ENCODE results near the gene ACTL7B.
"Not testable (repeated sequence)": the region's sequence is repeated elsewhere in the genome, so short reads cannot be mapped to it uniquely, and the experiment has no call there.

Gene ACTL7B

DNA sequence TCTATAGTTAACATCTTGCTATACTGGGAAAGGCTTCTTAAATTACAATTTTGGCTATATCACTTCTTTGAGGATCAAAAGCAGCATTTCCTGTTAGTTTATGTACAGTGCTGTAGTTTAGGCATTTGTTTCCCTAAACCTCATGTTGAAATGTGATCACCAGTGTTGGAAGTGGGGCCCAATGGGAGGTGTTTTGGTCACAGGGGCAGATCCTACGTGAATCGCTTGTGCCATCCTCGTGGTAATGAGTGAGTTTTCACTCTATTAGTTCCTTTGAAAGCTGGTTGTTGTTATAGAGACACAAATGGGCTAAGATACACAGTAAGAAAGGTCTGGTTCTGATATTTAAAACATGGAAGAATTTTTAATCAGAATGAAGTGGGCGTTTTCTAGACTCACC lies 12.0 kb upstream of the ACTL7B start:
- DNase-seq, result no peak

DNA sequence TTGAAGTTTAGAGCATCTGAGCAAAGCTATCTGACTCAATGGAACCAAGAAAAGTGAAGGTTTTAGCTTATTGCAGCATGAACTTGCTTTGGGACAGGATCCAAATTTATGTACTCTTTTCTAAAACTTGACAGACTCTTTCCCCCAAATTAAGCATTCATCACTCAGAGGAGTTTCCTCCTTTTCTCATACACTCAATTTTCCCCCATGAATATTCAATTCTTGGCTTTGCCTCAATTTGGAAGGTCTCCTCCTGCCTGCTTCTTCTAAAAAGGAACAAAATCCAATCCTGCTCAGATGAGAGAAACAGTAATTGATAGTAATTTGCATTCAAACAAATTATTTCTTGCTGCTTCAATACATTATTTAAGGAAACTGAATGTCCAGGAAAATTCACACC lies 11.3 kb upstream of the ACTL7B start:
- DNase-seq, result no peak

DNA sequence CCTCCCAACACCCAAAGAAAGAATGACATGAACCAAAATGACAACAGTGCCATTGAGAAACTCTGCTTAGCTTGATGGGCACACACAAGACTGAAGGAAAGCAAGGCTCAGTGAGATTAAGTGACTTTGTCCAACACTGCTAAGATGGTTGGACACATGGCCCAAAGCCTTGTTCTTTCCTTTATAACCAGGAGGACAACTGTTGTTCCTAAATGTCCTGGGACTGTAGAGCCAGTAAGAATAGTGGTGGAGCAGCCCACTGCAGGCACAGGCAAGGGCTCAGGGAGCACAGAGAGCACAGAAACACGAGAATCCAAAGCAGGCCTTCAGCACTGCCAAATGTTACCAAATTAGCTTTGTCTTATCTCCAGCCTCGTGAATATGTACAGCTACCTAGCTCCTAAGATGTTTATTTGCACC lies 10.2 kb upstream of the ACTL7B start:
- DNase-seq, result no peak

DNA sequence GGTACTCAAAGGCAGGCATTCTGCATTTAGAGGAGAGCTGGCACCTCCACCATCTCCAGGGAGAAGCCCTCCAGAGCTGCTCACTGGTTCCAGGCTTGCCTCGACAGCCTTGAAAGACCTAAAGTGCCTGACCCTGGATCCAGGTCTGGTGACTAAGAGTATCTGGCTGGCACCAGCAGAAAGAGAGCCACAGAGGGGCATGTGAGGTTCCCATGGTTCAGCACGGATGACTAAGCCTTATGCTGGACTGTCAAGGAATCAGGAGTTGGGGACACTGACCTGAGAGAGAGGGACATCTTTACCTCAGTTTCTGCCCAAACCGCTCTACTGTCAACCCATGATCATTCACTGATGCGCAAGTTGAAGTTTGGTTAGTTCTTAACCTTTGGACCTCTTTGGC lies 9.3 kb upstream of the ACTL7B start:
- no peak for DNase-seq

DNA sequence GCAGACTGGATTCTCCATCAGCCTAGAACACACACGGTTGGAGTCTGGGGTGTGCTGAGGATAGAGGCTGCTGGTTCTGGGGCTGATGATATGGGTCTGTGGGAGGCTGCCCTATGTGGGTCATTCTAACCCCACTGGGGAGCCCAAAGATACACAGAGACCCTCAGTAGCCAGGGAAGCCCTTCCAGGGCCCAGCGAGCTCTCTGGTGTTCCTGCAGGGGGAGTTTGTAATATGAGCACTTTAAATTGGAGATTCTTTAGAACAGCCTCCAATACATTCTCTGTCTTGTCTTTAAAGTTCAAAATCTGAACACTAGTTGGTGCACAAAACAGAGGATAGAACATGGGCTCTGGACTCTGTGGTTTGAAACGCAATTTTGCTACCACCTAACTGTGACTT lies 8.7 kb upstream of the ACTL7B start:
- DNase-seq, result no peak

DNA sequence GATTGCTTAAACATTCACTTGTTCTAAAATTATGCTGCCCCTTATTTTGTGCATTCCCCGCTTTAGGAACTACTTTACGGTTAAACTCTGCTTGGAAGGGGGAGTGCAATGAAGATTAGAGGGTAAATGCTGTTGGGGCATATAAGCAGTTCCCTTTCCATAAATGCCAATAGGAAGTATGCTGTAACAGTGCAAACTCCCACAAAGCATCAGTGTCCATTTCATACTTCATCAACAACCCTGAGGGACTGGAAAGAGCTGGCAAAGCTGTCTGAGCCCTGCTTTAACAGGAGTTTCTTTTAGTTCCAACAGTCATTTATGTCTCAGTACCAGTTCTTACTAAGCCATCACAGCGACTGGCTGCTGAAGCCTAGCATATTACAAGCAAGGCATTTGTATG lies 8.1 kb upstream of the ACTL7B start:
- DNase-seq, result no peak

DNA sequence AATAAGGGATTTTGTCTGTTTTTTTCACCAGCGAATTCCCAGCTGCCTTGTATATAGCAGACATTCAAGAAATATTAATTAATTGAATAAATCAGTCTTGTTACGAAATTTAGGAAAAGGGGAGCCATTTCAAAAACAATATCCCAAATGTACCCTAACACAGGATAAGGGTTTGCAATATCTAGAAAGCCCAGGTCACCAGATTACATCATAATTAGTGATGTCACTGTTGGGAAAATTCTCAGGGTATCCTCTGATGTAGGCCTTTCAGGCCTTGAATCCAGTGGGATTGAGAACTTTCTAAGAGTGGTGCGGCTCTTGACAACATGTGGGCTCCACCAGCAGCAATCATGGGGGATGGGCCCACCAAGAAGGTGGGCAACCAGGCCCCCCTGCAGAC lies 6.2 kb upstream of the ACTL7B start, which contains the start of gene ACTL7A:
ACTL7A (plus strand) TSS at position 270 of the 400 bp plus-strand sequence; CDS start at position 327, 57 bp downstream.
- no peak for DNase-seq

DNA sequence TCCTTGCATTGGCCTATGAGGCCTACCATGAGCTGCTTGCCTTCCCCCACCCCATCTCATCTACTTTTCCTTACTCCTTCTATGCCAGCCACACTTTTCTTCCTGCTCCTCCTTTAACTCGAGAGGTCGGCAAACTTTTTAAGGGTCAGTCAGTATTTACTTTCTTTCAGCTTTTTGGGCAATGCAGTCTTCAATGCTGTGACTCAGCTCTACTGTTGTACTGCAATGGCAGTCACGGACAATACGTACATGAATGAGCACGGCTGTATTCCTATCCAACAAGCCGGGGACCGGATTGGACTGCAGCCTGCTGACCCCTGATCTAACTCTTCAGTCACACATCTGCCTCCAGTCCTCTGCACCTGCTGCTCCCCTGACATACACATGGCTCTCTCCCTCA lies 5.7 kb upstream of the ACTL7B start:
- no peak for DNase-seq

DNA sequence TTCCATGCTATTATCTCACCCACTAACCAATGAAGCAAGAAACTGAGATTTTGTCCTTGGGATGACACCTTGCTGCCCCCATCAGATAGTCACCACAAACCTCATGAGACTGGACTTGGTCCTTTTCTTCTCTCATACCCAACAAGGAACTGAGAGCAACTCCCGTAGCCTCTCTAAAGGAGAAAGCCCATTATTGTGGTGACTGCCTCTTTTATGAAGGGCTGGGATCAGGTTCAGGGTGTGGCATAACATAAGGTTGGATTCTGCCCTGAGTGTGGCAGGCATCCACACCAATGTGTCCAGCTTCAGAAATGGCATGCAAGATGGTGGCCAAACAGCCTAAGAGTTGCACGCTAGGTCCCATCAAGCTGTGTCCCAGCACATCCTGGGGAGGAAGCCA lies 5.0 kb upstream of the ACTL7B start:
- DNase-seq, result no peak

DNA sequence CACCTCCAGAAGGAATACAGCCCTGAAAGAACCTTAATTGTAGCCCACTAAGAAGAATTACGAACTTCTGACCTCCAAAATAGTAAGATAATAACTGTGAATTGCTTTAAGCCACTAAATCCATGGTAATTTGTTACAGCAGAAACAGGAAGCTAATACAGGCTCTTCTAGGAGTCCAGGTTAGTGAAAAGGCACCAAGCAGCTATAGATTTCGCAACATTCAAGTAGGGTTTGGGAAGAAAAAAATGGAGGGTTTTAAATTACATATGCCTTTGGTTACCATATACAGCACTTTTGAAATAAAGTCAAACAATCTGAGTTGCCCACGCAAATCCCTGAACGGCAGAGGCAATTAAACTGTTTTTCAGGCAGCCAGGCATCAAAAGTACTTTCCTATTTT lies 4.6 kb upstream of the ACTL7B start:
- DNase-seq, result no peak

DNA sequence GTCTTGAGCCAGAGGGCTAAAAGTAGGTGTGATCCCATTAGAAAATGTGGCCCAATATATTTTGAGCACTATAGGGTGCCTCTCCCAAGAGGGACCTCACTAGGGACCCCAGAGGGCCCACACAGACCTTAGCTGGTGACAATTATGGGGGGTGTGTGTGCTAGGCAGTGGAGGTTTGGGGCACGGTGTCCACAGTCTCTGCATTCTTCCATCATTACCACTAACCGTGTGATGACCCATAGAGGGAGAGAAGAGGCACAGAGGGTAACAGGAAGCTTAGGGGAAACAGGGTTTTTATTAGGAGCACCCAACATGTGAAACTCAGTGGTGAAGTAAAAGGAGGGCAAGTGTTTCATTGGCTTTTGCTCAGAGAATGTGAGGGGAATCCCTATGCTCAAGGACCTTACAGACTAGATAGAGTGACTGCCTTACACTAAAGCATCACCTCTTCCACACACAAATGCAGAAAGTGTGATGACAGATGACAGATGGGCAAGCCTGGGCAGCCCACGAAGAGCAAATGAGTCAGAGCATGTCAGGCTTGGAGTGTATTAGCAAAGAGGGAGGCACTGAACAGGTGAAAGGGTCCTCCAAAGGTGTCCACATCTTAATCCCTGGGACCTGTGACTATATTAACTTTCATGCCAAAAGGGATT lies 3.8 kb upstream of the ACTL7B start:
- DNase-seq, result no peak

DNA sequence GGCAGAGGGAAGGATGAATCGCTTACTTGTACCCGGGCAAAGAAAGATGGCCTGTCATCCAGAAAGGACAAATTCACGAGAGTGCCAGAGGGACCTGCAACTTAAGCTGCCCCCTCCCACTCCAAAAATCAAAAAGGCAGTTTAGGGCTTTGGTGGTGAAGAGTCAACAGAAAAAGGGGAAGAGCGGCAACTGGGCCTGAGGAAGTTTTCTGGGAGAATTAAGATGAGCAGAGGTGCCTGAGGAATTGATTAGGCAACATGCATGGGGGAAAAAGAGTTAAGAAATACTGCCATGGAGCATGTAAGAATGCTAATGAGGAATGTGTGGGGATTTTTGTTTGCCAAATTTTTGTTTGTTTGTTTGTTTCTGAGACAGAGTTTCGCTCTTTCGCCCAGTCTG lies 1.8 kb upstream of the ACTL7B start:
- no peak for DNase-seq

DNA sequence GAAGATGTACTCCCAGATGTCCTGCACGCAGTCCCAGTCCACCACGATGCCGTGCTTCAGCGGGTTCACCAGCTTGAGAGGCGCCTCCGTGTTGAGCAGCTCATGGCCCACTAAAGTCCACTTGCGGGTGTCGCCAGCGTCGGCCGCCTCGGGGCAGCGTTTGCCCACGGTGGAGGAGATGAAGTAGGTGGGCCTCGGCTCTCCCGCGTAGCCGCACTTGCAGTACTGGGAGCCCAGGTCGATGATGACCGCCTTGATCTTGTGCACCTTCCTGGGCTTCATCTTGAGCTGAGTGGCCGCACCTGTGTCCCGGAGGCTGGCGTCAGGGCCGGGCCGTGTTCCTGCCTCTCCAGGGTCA lies 278 bp downstream of the ACTL7B start:
- DNase-seq, result no peak

DNA sequence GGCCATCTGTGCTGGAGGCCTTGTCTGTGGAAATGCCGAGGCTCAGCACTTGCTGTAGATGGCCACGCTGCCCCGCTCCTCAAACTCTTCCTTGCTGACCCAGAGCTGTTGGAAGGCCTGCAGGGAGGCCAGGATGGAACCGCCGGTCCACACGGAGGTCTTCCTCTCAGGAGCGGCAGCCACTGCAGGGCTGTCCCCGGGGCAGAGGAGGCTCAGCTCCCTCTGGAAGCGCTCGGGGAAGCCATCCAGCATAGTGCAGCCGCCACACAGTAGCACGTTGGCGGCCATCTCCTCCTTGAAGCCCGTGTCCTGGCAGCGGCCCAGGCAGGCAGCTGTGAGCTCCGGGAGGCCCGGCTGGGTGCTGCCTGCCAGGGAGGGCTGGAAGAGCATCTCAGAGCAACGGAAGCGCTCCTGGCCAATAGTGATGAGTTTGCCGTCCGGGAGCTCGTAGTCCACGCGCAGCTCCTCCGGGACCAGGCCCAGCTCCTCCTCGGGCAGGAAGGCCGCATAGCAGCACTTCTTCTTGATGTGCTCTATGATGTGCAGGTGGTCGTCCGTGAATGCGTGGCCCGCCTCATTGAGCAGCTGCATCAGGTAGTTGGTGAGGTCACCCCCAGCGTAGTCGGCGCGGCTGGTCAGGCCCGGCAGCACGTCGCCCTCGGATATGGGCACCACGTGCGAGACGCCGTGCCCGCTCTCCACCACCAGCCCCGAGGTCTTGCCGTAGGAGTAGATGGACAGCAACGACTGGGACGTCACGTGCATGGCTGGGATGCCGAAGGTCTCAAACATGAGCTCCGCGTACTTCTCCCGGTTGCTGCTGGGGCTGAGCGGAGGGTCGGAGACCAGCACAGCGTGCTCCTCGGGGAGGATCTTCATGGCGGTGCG lies 901 bp downstream of the ACTL7B start:
- no peak for DNase-seq

DNA sequence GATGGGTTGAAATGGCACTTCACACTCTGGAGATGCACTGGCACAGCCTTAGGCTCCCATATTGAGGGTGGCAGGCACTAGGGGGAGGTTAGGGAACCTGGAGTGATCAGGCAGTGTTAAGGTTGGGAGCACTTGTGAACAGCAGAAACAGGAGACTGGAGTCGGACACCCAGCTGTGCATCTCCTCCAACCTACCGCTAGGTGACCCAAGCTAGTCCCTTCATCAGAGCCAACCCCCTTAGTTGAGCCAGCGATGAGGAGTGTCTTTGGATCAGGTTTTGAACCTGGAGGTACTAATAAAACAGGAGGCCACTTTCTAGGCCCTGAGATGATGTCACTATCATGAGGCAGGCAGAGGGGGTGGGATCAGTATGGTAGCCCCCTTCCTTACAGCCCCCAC lies 1.7 kb downstream of the ACTL7B start:
- no peak for DNase-seq

DNA sequence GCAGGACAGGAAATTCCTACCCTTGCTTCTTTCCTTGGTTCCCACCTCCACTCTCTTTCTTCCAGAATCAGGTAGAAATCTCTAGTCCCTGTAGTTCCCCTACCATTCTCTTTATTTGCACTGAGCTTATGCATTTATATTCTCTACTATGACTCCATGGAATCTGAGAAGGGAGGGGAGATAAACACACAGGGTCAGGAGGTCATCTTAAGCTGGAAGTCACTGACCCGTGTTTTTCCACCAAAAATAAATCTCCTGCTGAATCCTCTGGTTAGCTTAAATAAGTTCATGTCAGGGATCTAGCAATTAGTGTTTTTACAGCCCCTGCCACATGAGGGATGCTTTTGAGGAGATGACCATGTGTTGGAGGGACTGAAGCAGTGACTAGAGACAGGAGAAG lies 3.7 kb downstream of the ACTL7B start:
- DNase-seq, result no peak

DNA sequence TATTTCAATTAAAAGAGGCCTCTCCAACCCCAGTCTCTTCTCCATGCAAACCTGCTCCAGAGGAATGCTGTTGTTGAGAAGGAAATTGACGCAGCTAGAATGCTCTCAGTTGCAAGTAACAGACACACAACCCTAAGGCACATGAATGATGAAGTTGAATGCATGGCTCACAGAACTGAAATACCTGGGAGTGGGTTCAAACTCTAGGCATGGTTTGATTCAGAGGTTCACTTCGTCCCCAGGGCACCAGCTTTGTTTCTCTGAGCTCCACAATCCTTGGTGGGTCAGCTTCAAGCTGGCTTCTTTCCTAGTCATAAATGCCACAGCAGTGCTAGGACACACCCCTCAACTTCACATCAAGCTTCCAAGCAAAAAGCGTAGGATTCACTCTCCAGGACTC lies 4.6 kb downstream of the ACTL7B start:
- no peak for DNase-seq

DNA sequence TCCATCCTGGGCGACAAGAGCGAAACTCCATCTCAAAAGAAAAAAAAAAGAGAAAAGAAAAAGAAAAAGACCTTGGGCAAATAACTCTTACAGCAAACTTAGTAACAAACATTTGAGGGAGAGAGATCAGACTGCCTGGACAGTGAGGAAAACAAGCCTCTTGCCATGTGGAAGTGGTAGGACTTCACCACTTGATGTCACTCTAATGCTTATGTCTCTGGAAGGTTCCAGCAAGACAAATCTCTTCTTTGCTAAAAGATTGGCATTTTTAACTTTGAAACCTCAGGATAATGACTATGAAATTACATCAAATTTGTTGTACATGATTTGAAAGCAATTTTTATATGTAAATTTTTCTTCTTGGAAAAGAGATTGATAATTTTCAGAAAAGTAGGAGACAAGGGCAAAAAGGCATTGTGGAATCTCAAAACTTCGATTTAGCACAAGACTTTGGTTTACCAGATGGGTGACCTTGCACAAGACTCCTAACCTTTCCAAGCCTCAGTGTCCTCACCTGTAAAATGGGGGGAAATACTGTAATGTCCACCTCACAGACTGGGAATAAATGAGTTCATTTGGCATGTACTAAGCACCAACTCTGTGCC lies 5.4 kb downstream of the ACTL7B start:
- no peak for DNase-seq

DNA sequence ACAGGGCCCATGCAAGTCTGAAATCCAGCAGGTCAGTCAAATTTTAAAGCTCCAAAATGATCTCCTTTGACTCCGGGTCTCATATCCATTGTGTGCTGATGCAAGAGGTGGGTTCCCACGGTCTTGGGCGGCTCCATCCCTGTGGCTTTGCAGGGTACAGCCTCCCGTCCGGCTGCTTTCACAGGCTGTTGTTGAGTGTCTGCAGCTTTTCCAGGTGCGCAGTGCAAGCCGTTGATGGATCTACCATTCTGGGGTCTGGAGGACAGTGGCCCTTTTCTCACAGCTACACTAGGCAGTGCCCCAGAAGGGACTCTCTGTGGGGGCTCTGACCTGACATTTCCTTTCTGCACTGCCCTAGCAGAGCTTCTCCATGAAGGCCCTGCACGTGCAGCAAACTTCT lies 7.5 kb downstream of the ACTL7B start:
- not testable (repeated sequence) for DNase-seq

DNA sequence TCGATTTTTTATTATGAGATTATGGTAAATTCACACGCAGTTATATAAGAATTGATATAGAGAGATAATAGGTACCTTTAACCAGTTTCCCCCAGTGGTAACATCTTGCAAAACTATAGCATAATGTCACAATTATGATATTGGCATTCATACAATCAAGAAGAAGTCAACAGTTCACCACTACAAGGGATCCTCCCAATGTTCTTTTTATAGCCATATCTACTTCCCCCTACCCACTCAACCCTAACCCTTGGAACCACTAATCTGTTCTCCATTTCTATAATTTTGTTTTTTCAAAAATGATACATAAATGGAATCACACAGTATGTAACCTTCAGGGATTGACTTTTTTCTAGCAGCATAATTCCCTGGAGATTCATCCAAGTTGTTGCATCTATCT lies 9.8 kb downstream of the ACTL7B start:
- DNase-seq, result no peak

DNA sequence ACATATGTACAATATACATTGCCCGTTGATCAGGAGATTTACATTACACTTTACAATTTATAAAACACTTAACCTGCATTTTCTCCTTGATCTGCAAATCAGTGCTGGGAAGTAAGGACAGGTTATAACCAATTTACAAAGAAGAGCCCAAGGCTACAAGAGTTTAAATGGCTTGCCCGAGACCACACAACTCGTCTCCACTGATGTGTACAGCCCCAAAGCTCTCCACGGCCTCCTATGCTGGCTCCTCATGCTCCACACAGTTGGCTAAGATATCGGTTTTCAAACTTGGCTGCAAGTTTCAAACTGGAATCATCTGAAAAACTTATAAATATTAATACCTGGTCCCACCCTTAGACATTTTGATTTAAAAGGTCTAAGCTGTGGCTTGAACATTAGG lies 10.3 kb downstream of the ACTL7B start:
- DNase-seq, result no peak

DNA sequence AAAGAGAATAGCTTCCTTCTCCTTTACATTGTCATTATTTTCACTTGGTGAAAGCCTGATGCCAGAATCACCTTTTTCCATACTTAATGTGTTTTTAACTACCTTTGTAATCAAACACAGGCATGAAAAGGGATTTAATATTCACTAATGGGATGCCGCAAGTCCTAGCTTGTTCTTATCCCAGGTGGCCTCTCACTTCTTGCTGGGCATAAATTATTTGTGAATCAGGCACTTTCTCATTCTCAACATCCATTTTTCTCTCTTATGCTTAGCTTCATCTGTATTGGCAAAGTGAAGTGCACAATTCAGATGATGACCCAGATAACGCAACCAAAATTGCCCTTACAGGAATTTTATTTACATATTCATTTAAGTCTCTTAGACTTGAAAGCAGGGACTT lies 10.9 kb downstream of the ACTL7B start:
- no peak for DNase-seq

DNA sequence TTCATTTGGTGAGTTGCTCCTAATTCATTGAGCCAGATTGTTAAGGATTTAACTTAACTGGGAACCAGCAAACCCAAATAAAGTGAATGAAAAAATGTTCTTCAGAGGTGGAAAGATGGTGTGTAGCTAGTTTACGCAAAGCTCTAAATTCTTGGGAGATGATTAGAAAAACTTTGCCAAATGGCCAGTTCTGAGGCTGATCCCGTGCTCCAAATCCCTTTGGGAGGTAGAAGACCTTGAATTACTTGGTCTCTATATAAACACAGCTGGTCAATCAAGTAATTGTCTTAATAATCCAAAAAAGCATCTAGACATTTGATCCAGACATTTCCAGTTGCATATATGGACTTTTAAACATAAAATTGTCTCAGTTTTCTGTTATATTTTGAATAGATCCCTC lies 11.4 kb downstream of the ACTL7B start:
- DNase-seq, result no peak

DNA sequence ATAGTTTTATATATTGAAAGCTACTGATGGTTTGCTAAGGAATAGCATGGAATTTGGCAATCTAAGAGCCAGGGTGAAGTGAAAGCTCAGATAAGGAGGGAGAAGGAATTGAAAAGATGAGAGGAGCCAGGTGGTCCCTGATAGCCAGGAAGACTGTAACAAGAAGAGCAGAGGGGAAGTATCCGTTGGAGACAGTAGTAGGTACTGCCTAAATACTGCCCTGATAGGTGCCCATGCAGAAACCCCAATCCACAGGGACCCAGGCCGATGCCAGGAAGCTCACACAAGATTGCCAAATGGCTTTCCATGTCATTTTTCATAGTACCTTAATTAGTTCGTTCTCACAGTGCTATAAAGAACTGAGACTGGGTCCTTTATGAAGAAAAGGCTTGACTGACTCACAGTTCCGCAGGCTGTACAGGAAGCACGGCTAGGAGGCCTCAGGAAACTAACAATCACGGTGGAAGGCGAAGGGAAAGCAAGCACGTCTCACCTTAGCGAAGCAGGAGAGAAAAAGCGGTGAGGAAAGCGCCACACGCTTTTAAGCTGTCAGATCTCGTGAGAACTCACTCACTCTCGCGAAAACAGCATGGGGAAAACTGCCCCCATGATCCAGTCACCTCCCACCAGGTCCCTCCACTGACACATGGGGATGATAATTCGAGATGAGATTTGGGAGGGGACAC lies 13.0 kb downstream of the ACTL7B start:
- no peak for DNase-seq
